Daoy (cell line): Measurements from ENCODE around the gene ATG4D. TPM values are rescaled to one million over a fixed set of nuclear protein-coding genes. Genes with fewer than 3 reads are reported as not detected.

Source experiments
- DNase-seq: peaks from one replicate; pipeline ENCODE4 v3.0.0-alpha.2; 2015; ENCODE audit warnings: low read depth
- total RNA-seq: library from RNA; depleted of rRNA; stranded (reverse); fragments of >200 nt; shearing (Covaris generic); gene quantifications from 2 replicates; pipeline ENCODE4 v1.2.3, GENCODE V29; 2014; rRNA removed

The ATG4D gene
- 18.1 and 51.4 TPM in 2 replicates for total RNA-seq

DNA sequence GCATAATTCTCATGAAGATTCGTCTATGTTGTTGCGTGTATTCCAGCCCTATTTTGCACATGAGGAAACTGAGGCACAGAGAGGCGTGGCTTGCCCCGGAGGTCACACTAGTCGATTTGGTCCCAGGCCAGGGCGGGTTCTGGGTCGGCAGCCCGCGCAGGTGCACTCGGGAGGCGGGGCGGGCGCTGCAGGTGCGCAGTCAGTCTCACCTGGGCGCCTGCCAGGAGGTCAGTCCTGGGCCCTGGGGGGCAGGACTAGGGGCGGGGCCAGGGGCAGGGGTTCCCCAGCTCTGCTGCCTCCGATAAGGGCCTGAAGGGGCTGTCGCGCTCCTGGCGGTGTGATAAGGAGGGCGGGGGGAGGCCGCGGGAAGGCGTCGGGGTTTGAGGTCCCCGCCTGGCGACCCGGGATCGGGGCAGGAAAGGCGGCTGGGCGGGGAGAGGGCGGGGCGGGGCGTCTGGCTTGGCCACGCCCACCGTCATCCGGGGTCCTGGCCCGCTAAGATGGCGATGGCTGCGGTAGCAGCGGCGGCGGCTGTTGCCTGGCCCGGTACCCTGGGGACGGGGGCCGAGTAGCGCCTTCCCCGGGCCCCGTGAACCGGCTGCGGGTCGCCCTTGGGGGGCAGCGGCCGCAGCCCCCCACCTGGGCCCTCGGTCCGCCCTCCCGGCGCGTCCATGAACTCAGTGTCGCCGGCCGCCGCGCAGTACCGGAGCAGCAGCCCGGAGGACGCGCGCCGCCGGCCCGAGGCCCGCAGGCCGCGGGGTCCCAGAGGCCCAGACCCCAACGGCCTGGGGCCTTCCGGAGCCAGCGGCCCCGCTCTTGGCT, at the start of gene ATG4D:
TSS of gene ATG4D (plus strand) at position 485 of the 822 bp plus-strand sequence. CDS start at position 672, 187 bp downstream.
- peak; percentile 82 for DNase-seq

DNA sequence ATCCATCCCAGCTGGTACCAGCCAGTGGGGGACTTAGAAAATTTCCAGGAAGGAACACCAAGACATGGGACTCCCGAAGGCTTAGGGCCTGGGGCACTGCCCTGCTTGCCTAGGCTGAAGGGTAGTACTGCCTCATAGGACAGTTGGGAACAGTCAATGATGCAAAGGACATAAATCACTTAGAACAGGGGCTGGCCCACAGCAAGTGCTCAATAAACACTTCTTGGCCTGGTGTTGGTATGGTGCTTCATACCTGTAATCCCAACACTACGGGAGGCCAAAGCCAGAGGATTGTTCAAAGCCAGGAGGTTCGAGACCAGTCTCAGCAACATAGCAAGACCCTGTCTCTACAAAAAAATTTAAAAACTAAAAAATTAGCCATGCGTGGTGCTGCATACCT, 46.3 kb upstream of the ATG4D start:
- no peak for DNase-seq

DNA sequence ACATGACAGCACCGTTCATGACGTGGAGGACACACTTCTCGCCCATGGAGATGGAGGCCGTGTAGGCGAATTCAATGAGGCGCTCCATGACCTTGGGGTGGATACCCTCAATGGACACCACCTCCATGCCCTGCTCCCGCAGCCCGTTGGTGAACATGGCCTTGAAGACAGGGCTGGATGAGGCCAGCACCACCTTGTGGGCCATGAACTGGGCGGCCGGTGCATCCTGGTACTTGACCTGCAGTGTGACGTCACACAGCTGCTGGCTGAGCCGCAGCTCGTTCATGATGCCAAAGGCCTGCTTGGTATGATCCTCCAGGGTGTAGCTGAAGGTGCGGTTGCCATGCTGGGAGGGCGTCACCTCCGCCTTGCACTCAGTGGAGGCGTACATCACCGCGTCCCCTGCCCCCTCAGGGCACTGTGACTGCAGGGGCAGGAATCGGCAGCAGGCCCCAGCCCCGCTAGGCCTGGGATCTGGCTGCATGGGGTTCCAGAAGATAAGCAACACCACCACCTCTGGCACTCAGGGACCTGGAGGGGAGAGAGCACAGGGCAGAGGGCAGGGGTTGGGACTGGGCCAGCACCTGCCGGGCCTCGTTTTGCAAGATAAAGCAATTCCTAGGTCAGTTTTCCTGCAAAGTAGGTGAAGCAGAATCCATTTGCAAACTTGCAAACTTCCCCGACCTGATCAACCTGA, 44.0 kb upstream of the ATG4D start:
- DNase-seq: no peak

- DNase-seq: no peak
Measured at GRCh38 chr19:10500247-10500592, 43.5 kb upstream of the ATG4D start.

- peak; percentile 65 for DNase-seq
Measured at GRCh38 chr19:10501971-10502523, 41.7 kb upstream of the ATG4D start.

- DNase-seq: peak; percentile 94
Measured at GRCh38 chr19:10502524-10503001, 41.1 kb upstream of the ATG4D start.

- DNase-seq: no peak
Measured at GRCh38 chr19:10503002-10503789, 40.5 kb upstream of the ATG4D start, which contains the start of gene KEAP1. KEAP1 (minus strand) TSS chr19:10503356; CDS start chr19:10500033, 3,323 bp downstream.

DNA sequence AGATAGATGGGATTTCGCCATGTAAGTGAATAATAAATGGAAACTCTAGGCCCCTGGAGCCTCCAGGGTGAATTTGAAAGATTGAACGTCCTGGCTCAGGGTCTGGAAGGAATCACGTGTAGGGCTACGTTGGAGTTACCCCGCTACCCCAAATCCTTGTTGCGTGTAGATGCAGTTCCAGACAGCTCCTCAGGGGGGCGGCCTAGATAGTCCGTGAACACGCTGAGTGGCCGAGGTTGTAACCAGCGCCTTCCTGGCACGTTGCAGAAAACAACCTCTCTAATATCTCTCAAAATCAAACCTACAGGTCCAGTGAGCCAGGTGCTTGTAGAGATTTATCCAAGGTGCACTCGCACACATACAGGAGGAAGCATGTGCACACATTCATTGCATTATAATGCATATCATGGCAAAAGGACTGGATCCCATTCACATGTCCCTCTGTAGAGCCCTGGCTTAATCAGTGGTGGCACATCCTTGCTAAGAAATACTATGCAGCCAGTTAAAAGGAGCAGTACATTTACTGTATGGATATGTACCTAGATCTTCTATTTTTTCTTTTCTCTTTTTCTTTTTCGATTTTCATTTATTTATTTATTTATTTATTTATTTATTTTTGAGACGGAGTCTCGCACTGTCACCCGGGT, 38.0 kb upstream of the ATG4D start:
- DNase-seq: peak; percentile 72

- no peak for DNase-seq
Measured at GRCh38 chr19:10508036-10508435, 35.7 kb upstream of the ATG4D start.

- peak; percentile 43 for DNase-seq
Measured at GRCh38 chr19:10508707-10509106, 35.0 kb upstream of the ATG4D start.

DNA sequence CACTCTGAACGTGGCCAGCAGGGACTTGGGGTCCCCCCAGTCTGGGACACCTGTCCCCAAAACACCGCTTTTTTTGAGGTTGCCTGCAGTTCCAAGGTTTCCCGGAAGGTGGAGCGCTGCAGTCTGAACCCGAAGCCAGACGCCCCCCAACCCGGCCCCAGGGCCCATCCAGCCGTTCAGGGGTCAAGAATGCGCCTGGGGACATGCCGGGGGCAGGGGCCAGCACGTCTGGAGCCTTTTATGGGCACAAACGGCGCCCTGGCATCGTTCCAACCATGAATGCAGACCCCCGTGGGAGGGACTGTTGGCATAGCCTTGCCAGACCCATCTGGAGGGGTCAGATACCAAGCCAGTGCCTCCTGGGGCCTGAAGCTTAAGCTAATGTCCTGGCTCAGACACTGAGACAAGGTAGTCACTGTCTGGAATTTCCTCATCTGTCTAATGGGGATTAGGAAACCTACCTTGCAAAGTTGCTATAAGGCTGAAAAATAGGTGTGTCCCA, 33.4 kb upstream of the ATG4D start:
- DNase-seq: peak; percentile 23

DNA sequence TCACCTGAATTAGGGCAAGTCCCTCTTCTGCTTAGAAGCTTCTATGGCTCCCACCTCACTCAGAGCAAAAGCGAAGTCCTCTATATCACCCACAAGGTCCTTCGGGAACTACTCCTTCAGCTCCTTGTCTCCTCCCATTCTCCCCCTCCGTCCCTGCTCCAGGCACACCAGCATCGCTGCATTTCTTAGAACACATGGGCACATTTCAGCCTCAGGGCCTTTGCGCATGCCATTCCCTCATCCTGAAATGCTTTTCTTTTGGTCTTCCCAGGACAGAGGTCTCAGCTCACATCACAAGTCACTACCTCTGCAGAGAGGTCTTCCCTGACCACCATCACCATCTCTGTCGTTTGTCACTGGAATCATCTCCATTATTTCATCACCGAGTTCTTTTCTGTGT, 30.5 kb upstream of the ATG4D start:
- no peak for DNase-seq

- no peak for DNase-seq
Measured at GRCh38 chr19:10514211-10515145, 29.2 kb upstream of the ATG4D start.

DNA sequence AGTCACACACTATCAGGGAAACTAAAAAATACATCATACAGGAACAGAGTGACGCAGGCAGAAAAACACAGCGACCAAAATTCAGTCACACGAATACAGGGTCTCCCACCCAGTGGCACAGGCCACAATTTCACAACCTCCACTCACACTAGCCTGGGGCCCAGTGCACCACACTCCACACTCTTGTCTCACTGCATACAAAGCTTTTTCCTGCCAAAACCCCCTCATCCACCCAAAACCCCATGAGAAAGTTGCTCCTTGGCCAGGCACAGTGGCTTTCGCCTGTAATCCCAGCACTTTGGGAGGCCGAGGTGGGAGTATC, 27.7 kb upstream of the ATG4D start:
- no peak for DNase-seq

DNA sequence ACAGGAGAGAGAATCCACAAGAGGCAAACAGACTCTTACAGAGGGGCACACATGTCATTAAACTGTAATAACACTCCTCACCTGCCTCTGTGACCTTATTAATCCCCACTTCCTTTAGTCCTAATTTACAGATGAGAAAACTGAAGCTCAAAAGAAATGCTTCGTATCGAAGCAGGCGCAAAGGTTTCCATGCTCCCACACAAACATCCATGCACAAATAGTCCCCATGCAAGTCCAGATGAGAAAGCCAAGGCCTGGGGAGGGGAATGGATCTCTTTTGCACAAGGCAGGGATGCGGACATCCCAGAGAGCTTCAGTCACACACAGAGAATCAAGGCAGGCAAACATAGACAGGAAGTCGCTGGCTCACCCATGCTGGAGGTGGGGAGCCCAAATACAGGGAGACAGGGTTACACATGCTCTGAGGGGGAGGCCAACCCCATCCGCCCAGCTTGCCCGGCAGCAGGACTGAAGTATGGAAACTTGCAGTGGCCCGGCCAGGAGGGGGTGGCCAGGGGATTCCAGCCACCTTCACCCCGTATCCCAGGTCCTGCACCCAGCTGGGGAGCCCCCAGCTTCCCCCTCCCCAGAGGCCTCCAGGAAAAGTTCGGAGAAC, 26.9 kb upstream of the ATG4D start:
- peak; percentile 45 for DNase-seq

GRCh38 chr19:10517361-10517759, 26.3 kb upstream of the ATG4D start, which contains the start of gene S1PR5:
S1PR5 (minus strand) TSS chr19:10517447; CDS start chr19:10515011, 2,436 bp downstream.
- peak; percentile 38 for DNase-seq

GRCh38 chr19:10517760-10518443, 25.8 kb upstream of the ATG4D start:
- DNase-seq: peak; percentile 58

GRCh38 chr19:10518444-10519361, 25.0 kb upstream of the ATG4D start:
- DNase-seq: no peak
